Smooth muscle cell (in vitro differentiated cells): Measurements from ENCODE around the gene TNIK. TPM values are rescaled to one million over a fixed set of nuclear protein-coding genes. Genes with fewer than 3 reads are reported as not detected.

Experiments
- DNase-seq: peaks from one replicate; lab custom pipeline; 2025; ENCODE audit not compliant: unreplicated experiment; lab: John Stamatoyannopoulos, UW
- H2AFZ ChIP-seq: fragments of 200-600 bp; sonication (generic); 2 replicates; pipeline ENCODE4 v1.6.0; 2016; ENCODE audit warnings: antibody characterized with exemption, low read depth, mild to moderate bottlenecking
- H3F3A ChIP-seq: fragments of 200-600 bp; sonication (generic); 2 replicates; pipeline ENCODE4 v1.6.0; 2017; ENCODE audit warnings: antibody characterized with exemption, low read depth
- H3K27ac ChIP-seq: fragments of 200-600 bp; sonication (generic); 2 replicates; pipeline ENCODE4 v1.5.1; 2016; ENCODE audit warnings: low read depth, mild to moderate bottlenecking
- H3K27me3 ChIP-seq: fragments of 200-600 bp; sonication (generic); 2 replicates; pipeline ENCODE4 v1.6.1; 2016; ENCODE audit warnings: low read depth, mild to moderate bottlenecking
- H3K36me3 ChIP-seq: fragments of 200-600 bp; sonication (generic); 2 replicates; pipeline ENCODE4 v1.5.1; 2016; ENCODE audit warnings: low read depth
- H3K4me1 ChIP-seq: fragments of 200-600 bp; sonication (generic); 2 replicates; pipeline ENCODE4 v1.5.1; 2016; ENCODE audit warnings: low read depth
- H3K4me2 ChIP-seq: fragments of 200-600 bp; sonication (generic); 2 replicates; pipeline ENCODE4 v1.6.0; 2016; ENCODE audit warnings: mild to moderate bottlenecking
- H3K4me3 ChIP-seq: fragments of 200-600 bp; sonication (generic); 2 replicates; pipeline ENCODE4 v1.5.1; 2016; ENCODE audit warnings: mild to moderate bottlenecking
- H3K79me2 ChIP-seq: fragments of 200-600 bp; sonication (generic); 2 replicates; pipeline ENCODE4 v1.6.0; 2016; ENCODE audit warnings: low read depth, mild to moderate bottlenecking
- H3K9ac ChIP-seq: fragments of 200-600 bp; sonication (generic); 2 replicates; pipeline ENCODE4 v1.6.0; 2016; ENCODE audit warnings: low read depth
- H3K9me3 ChIP-seq: fragments of 200-600 bp; sonication (generic); replicated peaks from 2 replicates; pipeline ENCODE4 v1.5.1; 2016; ENCODE audit warnings: low read depth
- H4K20me1 ChIP-seq: fragments of 200-600 bp; sonication (generic); 2 replicates; pipeline ENCODE4 v1.6.0; 2016; ENCODE audit warnings: low read depth
- WGBS: methylation state at CpG from one replicate; pipeline ENCODE4 v1.1.7; 2016; ENCODE audit warnings: low lambda C conversion rate; 5-methylcytosine and 5-hydroxymethylcytosine counted together
- polyA plus RNA-seq: library from polyadenylated mRNA; unstranded; fragments of >200 nt; fragmentation: Nextera tagmentation; extraction: Ambion mirVana; gene quantifications from 2 replicates; pipeline ENCODE4 v1.2.1, GENCODE V29; 2016
- total RNA-seq: library from RNA; depleted of rRNA; stranded (reverse); fragments of >200 nt; gene quantifications from 2 replicates; pipeline ENCODE4 v1.2.3, GENCODE V29; 2014
- TF ChIP-seq, protein P1 (sequence below): fragments of 200-600 bp; sonication (generic); IDR thresholded peaks from 2 replicates; pipeline ENCODE4 v1.5.1; 2017; ENCODE audit warnings: borderline replicate concordance, mild to moderate bottlenecking, antibody characterized with exemption; ENCODE audit not compliant: insufficient read depth, poor library complexity, severe bottlenecking

TNIK gene
- total and polyA plus RNA-seq, 2 experiments from 2014 or later: 10.4 to 12.5 TPM

DNA sequence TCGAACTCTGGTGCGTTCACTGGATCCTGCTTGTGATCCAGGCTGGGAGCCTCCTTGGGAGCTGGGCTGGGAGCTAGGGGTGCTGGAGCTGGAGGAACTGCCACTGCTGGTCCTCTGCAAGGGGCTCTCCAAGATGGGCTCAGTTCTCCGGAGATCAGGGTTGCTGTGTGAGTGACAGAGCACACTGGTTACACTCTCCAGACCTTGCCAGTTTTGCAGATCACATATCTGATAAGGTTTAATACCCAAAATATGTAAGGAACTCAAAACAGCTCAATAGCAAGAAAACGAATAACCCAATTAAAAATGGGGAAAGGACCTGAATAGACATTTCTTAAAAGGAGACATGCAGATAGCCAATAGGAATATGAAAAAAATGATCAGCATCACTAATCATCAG lies 349.5 kb downstream of the TNIK start:
- Histone ChIP-seq H3K4me1 (no peaks in the 10 kb centered on the region), H3K4me3 (no peak overlapping the region), H3K9me3 (no peaks in the 10 kb centered on the region), H4K20me1 (no peaks in the 10 kb centered on the region), H3K27me3 (no peaks in the 10 kb centered on the region), H3F3A (no peaks in the 10 kb centered on the region), H3K36me3 (peaks cover 3% of the 10 kb centered on the region), H3K27ac (no peak overlapping the region), H3K4me2 (no peak overlapping the region), H3K9ac (no peak overlapping the region), H2AFZ (no peak overlapping the region), H3K79me2 (no peaks in the 10 kb centered on the region)
- DNase-seq: no peak
- WGBS: 85% methylated on average over 4 of the region's 4 CpGs
- TF ChIP-seq, protein P1, sequence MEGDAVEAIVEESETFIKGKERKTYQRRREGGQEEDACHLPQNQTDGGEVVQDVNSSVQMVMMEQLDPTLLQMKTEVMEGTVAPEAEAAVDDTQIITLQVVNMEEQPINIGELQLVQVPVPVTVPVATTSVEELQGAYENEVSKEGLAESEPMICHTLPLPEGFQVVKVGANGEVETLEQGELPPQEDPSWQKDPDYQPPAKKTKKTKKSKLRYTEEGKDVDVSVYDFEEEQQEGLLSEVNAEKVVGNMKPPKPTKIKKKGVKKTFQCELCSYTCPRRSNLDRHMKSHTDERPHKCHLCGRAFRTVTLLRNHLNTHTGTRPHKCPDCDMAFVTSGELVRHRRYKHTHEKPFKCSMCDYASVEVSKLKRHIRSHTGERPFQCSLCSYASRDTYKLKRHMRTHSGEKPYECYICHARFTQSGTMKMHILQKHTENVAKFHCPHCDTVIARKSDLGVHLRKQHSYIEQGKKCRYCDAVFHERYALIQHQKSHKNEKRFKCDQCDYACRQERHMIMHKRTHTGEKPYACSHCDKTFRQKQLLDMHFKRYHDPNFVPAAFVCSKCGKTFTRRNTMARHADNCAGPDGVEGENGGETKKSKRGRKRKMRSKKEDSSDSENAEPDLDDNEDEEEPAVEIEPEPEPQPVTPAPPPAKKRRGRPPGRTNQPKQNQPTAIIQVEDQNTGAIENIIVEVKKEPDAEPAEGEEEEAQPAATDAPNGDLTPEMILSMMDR: no peak

DNA sequence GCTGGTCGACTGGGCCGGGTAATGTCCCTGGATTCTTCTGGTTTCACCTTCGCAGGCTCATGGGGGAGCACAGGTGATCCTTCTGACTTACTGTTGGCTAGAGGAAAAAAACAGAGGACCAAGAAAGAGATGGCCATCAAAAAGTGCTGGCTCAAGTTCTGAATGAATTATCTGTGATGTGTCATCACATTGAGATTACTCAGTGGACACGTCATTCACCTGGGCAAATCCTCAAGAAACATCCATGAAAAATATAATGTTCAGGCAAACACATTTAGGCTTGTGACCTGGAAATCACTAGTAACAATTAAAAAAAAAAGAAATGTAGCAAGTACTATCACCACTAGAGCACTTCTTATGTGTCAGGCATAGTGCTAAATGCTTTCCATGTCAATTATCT lies 352.1 kb downstream of the TNIK start:
- Histone ChIP-seq H3K79me2 (no peaks in the 10 kb centered on the region), H3F3A (no peaks in the 10 kb centered on the region), H3K36me3 (peaks cover 3% of the 10 kb centered on the region), H3K27me3 (no peaks in the 10 kb centered on the region), H3K4me2 (no peak overlapping the region), H2AFZ (no peak overlapping the region), H4K20me1 (no peaks in the 10 kb centered on the region), H3K4me3 (no peak overlapping the region), H3K4me1 (no peaks in the 10 kb centered on the region), H3K27ac (no peak overlapping the region), H3K9ac (no peak overlapping the region), H3K9me3 (no peaks in the 10 kb centered on the region)
- 90% methylated on average over 4 of the region's 4 CpGs for WGBS
- no peak for DNase-seq
- TF ChIP-seq, protein P1: no peak

DNA sequence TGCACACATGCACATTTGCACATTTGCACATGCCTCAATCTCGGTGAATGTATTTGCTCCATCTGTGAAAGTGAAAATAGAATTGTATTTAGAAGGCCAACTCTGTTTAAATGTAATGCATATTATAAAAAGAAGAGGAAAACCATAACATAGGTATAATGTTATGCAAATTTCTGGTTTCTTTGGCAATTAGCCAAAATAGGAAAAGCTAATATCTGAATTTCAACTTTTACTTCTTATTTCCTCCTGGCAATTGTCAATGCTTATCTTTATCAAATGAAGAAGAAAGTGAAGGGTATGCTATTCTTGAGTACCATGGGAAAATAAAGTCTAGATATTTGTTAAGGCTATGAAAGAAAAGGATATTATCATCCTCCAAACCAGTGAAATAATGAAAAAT lies 357.0 kb downstream of the TNIK start:
- Histone ChIP-seq H3K4me1 (no peaks in the 10 kb centered on the region), H3K9ac (no peak overlapping the region), H2AFZ (no peak overlapping the region), H3K4me3 (no peak overlapping the region), H3K79me2 (no peaks in the 10 kb centered on the region), H3K4me2 (no peak overlapping the region), H3K27ac (no peak overlapping the region), H3K9me3 (no peaks in the 10 kb centered on the region), H3F3A (peaks cover 8% of the 10 kb centered on the region), H3K36me3 (no peaks in the 10 kb centered on the region), H3K27me3 (no peaks in the 10 kb centered on the region), H4K20me1 (no peaks in the 10 kb centered on the region)
- no peak for DNase-seq
- TF ChIP-seq, protein P1: no peak
- 97% methylated on average over 1 of the region's 1 CpG for WGBS

DNA sequence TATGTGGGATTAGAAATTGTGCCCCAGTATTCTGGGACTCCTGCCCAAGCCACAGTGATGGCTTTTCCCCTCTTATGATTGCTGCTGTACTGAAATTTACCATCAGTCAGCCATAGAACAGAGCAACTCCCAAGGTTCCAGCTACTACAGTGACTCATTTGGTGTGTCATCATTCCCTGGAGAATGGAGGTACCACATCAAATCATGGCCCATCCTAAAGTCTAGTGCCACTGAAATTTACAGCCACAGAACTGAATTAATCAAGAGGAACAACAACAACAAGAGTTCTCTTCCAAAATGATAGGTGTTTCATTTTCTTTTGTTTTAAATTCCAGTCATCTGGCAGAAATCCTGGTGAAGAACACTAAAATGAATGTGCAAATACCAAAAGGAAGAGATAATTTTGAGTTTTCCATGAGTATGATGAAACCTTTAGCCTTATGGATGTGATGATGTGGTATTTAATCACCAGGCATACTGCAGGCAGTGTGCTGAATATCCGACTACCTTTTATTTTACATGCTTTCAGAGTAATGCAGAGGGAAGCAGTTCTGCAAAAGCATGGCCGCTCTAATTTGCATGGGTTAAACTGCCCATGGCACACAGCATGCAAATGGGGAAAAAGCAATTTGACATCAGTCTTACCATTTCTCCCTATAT lies 358.1 kb downstream of the TNIK start:
- TF ChIP-seq, protein P1: no peak
- H3K36me3 ChIP-seq: no peaks in the 10 kb centered on the region
- no peaks in the 10 kb centered on the region for H3K4me1 ChIP-seq
- 98% methylated on average over 2 of the region's 2 CpGs for WGBS
- no peak overlapping the region for H3K9ac ChIP-seq
- H3K4me3 ChIP-seq: no peak overlapping the region
- no peaks in the 10 kb centered on the region for H4K20me1 ChIP-seq
- H3F3A ChIP-seq: peaks cover 8% of the 10 kb centered on the region
- DNase-seq: no peak
- no peaks in the 10 kb centered on the region for H3K9me3 ChIP-seq
- no peak overlapping the region for H3K4me2 ChIP-seq
- no peak overlapping the region for H2AFZ ChIP-seq
- H3K27me3 ChIP-seq: no peaks in the 10 kb centered on the region
- H3K79me2 ChIP-seq: no peaks in the 10 kb centered on the region
- no peak overlapping the region for H3K27ac ChIP-seq
